GM20000 (cell line): Measurements from ENCODE around the gene HSPG2.
"Not testable (repeated sequence)": the region's sequence is repeated elsewhere in the genome, so short reads cannot be mapped to it uniquely, and the experiment has no call there.

Experiments used
- DNase-seq: peaks from one replicate; pipeline ENCODE4 v3.0.0; 2012; ENCODE audit warnings: low spot score
- CTCF ChIP-seq: IDR thresholded peaks from 2 replicates; pipeline ENCODE4 v1.5.1; 2012; ENCODE audit warnings: mild to moderate bottlenecking, control low read depth; ENCODE audit errors: extremely low read depth, missing control alignments

HSPG2 gene

GRCh38 chr1:21955058-21955457 lies 17.9 kb upstream of the HSPG2 start:
- no peak for DNase-seq
- TF ChIP-seq CTCF, result no peak

- no peak for DNase-seq
- TF ChIP-seq CTCF, result no peak
These were observed 15.8 kb upstream of the HSPG2 start for GRCh38 chr1:21952786-21953520.

GRCh38 chr1:21951226-21951870 lies 14.2 kb upstream of the HSPG2 start:
- TF ChIP-seq CTCF, result no peak
- DNase-seq, result no peak

- no peak for TF ChIP-seq CTCF
- DNase-seq, result no peak
These were observed 13.6 kb upstream of the HSPG2 start for GRCh38 chr1:21950734-21951133.

- no peak for TF ChIP-seq CTCF
- no peak for DNase-seq
These were observed 9.9 kb upstream of the HSPG2 start for GRCh38 chr1:21946836-21947587.

GRCh38 chr1:21944733-21945073 lies 7.6 kb upstream of the HSPG2 start:
- no peak for DNase-seq
- no peak for TF ChIP-seq CTCF

- not testable (repeated sequence) for DNase-seq
These were observed 6.0 kb upstream of the HSPG2 start for GRCh38 chr1:21942959-21943640.
